ENCODE measurements around the gene EHD4. TPM values are rescaled to one million over a fixed set of nuclear protein-coding genes. Genes with fewer than 3 reads are reported as not detected.

EHD4 gene
- total RNA-seq, 2 donors from 2014 or later: 13.8 to 16.9 TPM

DNA sequence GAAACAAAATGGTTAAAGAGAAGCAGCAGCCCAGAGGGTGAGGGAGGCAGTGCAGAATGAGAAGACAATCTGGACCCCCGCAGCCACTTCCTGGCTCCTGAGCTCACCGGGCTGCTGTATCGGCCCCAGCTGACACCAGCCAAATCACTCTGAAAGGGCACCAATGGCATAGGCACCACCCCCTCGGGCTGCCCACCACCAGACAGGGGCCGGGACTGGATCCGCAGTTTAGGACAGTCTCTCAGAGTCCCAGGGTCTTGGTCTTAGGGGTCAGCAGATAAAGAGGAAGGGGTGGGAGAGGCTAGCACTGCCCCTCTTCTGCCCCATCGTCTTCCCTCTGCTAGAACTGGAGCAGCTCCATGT, 17.9 kb upstream of the EHD4 start:
- Histone ChIP-seq H3K9me3 (no peaks in the 10 kb centered on the region), H3K27me3 (no peaks in the 10 kb centered on the region), H3K4me1 (peaks cover 5% of the 10 kb centered on the region), H3K27ac (no peak overlapping the region), H3K36me3 (replicated peaks in 1 of 2; ENCODE audit: insufficient read depth in 1 of 2, low read depth in 2 of 2) (no peaks in the 10 kb centered on the region), H3K4me3 (no peak overlapping the region)
- WGBS, 2 donors: 54 to 82% methylated on average over 1 to 7 of the region's 7 CpGs
- intact Hi-C loops (cut with DNase I): loop anchor here (5.0 to 10.0 kb wide), 3 partner anchors 72 to 155 kb away; no protein-coding TSS in a partner anchor
- no peak for DNase-seq
- ATAC-seq: no peak
- TF ChIP-seq POLR2A (IDR thresholded peaks at IDR 0.05): no peak
- TF ChIP-seq, protein P1, sequence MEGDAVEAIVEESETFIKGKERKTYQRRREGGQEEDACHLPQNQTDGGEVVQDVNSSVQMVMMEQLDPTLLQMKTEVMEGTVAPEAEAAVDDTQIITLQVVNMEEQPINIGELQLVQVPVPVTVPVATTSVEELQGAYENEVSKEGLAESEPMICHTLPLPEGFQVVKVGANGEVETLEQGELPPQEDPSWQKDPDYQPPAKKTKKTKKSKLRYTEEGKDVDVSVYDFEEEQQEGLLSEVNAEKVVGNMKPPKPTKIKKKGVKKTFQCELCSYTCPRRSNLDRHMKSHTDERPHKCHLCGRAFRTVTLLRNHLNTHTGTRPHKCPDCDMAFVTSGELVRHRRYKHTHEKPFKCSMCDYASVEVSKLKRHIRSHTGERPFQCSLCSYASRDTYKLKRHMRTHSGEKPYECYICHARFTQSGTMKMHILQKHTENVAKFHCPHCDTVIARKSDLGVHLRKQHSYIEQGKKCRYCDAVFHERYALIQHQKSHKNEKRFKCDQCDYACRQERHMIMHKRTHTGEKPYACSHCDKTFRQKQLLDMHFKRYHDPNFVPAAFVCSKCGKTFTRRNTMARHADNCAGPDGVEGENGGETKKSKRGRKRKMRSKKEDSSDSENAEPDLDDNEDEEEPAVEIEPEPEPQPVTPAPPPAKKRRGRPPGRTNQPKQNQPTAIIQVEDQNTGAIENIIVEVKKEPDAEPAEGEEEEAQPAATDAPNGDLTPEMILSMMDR (IDR thresholded peaks at IDR 0.05): no peak

DNA sequence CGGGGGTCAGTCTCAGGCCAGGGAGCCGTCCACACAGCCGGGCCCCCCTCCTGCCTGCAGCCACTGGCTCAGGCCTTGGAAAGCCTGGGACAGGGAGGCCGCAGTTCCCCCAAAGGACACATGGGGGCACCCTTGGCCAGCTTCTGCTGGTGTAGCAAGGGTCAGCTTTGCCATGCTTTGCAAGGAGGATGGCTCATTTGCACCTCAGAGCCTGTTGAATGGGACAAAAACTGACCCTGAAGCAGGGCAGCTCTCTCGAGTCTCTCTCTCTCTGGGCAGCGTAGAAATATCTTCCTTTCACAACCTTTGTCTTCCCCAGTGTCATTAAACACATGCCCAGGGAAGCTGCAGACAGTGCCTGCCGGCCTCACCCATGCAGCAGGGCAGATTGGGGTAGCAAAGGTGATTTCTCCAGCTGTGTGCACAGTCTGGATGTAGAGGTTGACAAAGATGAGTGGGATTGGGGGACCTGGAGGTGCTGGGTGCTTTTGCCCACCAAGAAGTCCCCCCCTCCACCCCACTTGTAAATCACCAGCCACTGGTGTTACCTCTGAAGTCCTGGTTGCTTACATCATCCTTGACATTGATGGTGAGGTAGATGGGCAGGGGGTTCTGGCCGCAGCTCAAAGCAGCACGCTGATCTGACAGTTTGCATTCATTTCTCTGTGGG, 17.4 kb upstream of the EHD4 start:
- peak; percentile 94 for ATAC-seq
- TF ChIP-seq POLR2A (IDR thresholded peaks at IDR 0.05): no peak
- TF ChIP-seq, protein P1 (IDR thresholded peaks at IDR 0.05): peak; percentile 97 to 100 (median 98)
- intact Hi-C loops (cut with DNase I): loop anchor here (5.0 to 10.0 kb wide), 3 partner anchors 73 to 155 kb away; no protein-coding TSS in a partner anchor

DNA sequence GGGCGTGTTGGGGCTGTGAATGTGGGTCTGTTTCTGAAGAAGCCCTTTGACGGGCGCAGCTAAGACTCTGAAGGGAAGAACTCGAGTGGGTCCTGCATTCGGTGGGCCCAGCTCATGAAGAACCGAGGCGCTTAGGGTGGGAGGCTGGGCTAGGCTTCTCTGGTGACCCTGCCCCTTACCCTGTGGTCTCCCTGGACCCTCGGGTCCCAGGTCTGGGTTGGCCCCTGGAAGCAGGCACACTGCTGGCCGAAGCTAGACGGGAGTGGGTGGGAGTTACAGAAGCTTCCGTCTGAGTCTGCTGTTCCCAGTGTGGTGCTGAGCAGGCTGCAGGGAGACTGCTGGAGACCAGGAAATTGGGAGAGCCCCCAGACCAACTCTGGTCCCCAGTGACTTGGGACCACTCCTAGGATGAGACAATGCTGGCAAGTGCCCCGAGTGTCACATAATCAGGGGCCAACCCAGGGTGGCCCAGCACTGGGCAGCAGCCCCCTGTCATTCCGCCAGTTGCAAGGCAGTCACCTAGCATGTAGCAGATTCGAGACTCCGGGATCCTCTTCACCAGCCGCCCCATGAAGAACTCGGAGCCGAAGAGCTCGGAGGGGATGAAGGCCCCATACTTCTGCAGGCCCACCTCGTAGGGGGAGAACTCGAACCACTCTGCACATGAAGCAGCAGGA, 16.7 kb upstream of the EHD4 start:
- ATAC-seq: no peak
- no peak for DNase-seq
- Histone ChIP-seq H3K36me3 (replicated peaks in 1 of 2; ENCODE audit: insufficient read depth in 1 of 2, low read depth in 2 of 2) (no peaks in the 10 kb centered on the region), H3K4me1 (no peaks in the 10 kb centered on the region), H3K4me3 (no peak overlapping the region), H3K27me3 (no peaks in the 10 kb centered on the region), H3K9me3 (no peaks in the 10 kb centered on the region), H3K27ac (no peak overlapping the region)
- 62 to 69% methylated on average over 7 to 21 of the region's 21 CpGs for WGBS, 2 donors
- no peak for TF ChIP-seq POLR2A (IDR thresholded peaks at IDR 0.05)
- TF ChIP-seq, protein P1 (IDR thresholded peaks at IDR 0.05): no peak
- intact Hi-C loops (cut with DNase I): no loop called here

More for the DNA sequence above, 17.4 kb upstream of the EHD4 start:
- H3K4me3 ChIP-seq: no peak overlapping the region
- H3K36me3 ChIP-seq (replicated peaks in 1 of 2; ENCODE audit: insufficient read depth in 1 of 2, low read depth in 2 of 2): no peaks in the 10 kb centered on the region
- H3K9me3 ChIP-seq: no peaks in the 10 kb centered on the region
- no peaks in the 10 kb centered on the region for H3K27me3 ChIP-seq
- DNase-seq: peak; percentile 86 to 92 (median 90)
- 17 to 21% methylated on average over 6 to 9 of the region's 9 CpGs for WGBS, 2 donors
- no peak overlapping the region for H3K27ac ChIP-seq
- H3K4me1 ChIP-seq: peaks cover under 1% of the 10 kb centered on the region

DNA sequence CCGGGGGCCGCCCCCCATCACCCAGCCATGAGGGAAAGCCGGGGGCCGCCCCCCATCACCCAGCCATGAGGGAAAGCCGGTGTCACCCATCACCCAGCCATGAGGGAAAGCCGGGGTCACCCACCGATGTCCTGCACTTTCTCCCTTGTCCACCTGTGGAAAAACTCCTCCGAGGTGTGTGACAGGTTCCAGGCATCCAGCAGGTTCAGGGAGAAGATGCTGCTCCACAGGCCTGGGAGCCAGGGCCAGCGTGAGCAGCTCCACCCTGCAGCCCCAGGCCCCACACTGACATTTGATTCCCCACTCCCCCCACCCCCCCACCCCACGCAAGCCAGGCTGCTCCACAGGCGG, 15.5 kb upstream of the EHD4 start:
- Histone ChIP-seq H3K9me3 (no peaks in the 10 kb centered on the region), H3K4me1 (no peaks in the 10 kb centered on the region), H3K27ac (no peak overlapping the region), H3K27me3 (no peaks in the 10 kb centered on the region), H3K36me3 (replicated peaks in 1 of 2; ENCODE audit: insufficient read depth in 1 of 2, low read depth in 2 of 2) (no peaks in the 10 kb centered on the region), H3K4me3 (no peak overlapping the region)
- DNase-seq (no peak), ATAC-seq (no peak)
- TF ChIP-seq, protein P1 (IDR thresholded peaks at IDR 0.05): no peak
- no peak for TF ChIP-seq POLR2A (IDR thresholded peaks at IDR 0.05)
- 72 to 78% methylated on average over 3 to 9 of the region's 11 CpGs for WGBS, 2 donors
- intact Hi-C loops (cut with DNase I): no loop called here

All from body of pancreas (tissue), 4 donors.